ENCODE data around the gene SRD5A2. TPM values are rescaled to one million over a fixed set of nuclear protein-coding genes. Genes with fewer than 3 reads are reported as not detected.

Gene SRD5A2
- not detected in 2 replicates for total RNA-seq (2014; rRNA removed; shearing (Covaris generic))

GRCh38 chr2:31580321-31581117 lies at the start of gene SRD5A2:
Gene SRD5A2, minus strand, starts transcription at chr2:31580938. Its CDS starts 38 bp downstream, at chr2:31580900.

Other genes with a start within 250 kb of the SRD5A2 start
- gene XDH, start 166.2 kb downstream of the SRD5A2 start, total RNA-seq (2014; rRNA removed; shearing (Covaris generic)) = 1.6 and 4.3 TPM in 2 replicates